ENCODE measurements around the gene ADARB1. TPM values are rescaled to one million over a fixed set of nuclear protein-coding genes. Genes with fewer than 3 reads are reported as not detected.

Gene ADARB1
- total and polyA plus RNA-seq, 2 experiments from 2014 or later, result 4.8 to 14.8 TPM

GRCh38 chr21:45127937-45128336 is 53.6 kb downstream of the ADARB1 start:
- H3K36me3 ChIP-seq (ENCODE audit: insufficient read depth), result no peaks in the 10 kb centered on the region
- H3K36me3 Mint-ChIP-seq (ENCODE audit: low read depth), result no peaks in the 10 kb centered on the region
- H3K4me1 Mint-ChIP-seq, result no peaks in the 10 kb centered on the region
- no peak overlapping the region for H3K4me3 Mint-ChIP-seq
- H3F3A ChIP-seq (replicated peaks; ENCODE audit: low read depth), result no peaks in the 10 kb centered on the region
- H3K79me2 ChIP-seq (replicated peaks; ENCODE audit: insufficient read depth), result no peaks in the 10 kb centered on the region
- no peak for DNase-seq (ENCODE audit: low spot score)
- no peak overlapping the region for H3K4me3 ChIP-seq
- H3K4me2 ChIP-seq, result no peak overlapping the region
- H3K27me3 ChIP-seq (ENCODE audit: insufficient read depth), result no peaks in the 10 kb centered on the region
- no peaks in the 10 kb centered on the region for H3K9me2 ChIP-seq (ENCODE audit: insufficient read depth)
- TF ChIP-seq CREB1 (CRISPR knock-in tag; IDR thresholded peaks at IDR 0.05; ENCODE audit: low read depth) (no peak), CTCF (conservative IDR thresholded peaks at IDR 0.05; ENCODE audit: low read depth in 2 of 2) (no peak), REST (IDR thresholded peaks at IDR 0.05; ENCODE audit: unreplicated experiment) (no peak), STAT1 (IDR thresholded peaks at IDR 0.05; ENCODE audit: unreplicated experiment) (no peak), ZNF462 (CRISPR knock-in tag; IDR thresholded peaks at IDR 0.05) (no peak), POLR2AphosphoS5 (IDR thresholded peaks at IDR 0.05; ENCODE audit: low read depth) (no peak), ZNF114 (CRISPR knock-in tag; IDR thresholded peaks at IDR 0.05) (no peak), JUNB (IDR thresholded peaks at IDR 0.05; ENCODE audit: unreplicated experiment) (no peak), EZH2 (IDR thresholded peaks at IDR 0.05; ENCODE audit: low read depth, unreplicated experiment) (no peak), ETS1 (IDR thresholded peaks at IDR 0.05) (no peak), NANOG (IDR thresholded peaks at IDR 0.05; ENCODE audit: borderline replicate concordance) (no peak), ZNF331 (CRISPR knock-in tag; IDR thresholded peaks at IDR 0.05; ENCODE audit: low read depth) (no peak), EZH2phosphoT487 (IDR thresholded peaks at IDR 0.05; ENCODE audit: unreplicated experiment) (no peak)
- H3K9me3 Mint-ChIP-seq, result no peaks in the 10 kb centered on the region
- no peak overlapping the region; the same call in 1 of the 2 replicates for H3K27ac Mint-ChIP-seq
- no peaks in the 10 kb centered on the region for H3K4me1 ChIP-seq (ENCODE audit: insufficient read depth)
- no peak for ATAC-seq
- H3K27me3 Mint-ChIP-seq (ENCODE audit: insufficient read depth, low read depth, poor library complexity), result peaks cover 3% of the 10 kb centered on the region
- H2AFZ ChIP-seq, result no peak overlapping the region
- H3K27ac ChIP-seq (ENCODE audit: low read depth), result no peak overlapping the region; the same call in 1 of the 2 replicates
- peaks cover 6% of the 10 kb centered on the region; the same call in 1 of the 2 replicates for H4K20me1 ChIP-seq (replicated peaks; ENCODE audit: insufficient read depth)
